GM12801 (cell line): Measurements from ENCODE around the gene RAP1A.

Experiments used
- TF ChIP-seq, protein P1 (sequence below): IDR thresholded peaks from one replicate; pipeline ENCODE4 v1.5.1; 2011; ENCODE audit warnings: control low read depth; ENCODE audit not compliant: insufficient read length; ENCODE audit errors: extremely low read depth

RAP1A gene

DNA sequence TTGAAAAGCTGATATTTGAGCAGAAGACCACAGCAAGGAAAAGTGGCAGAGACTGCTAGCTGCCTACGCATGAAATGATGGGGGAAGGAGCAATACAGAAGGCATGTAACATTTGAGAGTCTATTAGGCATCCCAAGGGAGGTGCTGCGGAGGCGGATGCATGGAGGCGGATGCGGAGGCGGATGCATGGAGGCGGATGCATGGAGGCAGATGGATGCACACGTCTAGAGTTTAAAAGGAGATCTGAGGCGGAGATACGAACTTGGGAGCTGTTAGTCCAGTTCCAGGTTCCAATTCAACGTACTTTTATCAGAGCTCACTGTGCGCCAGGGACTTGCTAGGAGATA, 135.4 kb downstream of the RAP1A start:
- TF ChIP-seq, protein P1, sequence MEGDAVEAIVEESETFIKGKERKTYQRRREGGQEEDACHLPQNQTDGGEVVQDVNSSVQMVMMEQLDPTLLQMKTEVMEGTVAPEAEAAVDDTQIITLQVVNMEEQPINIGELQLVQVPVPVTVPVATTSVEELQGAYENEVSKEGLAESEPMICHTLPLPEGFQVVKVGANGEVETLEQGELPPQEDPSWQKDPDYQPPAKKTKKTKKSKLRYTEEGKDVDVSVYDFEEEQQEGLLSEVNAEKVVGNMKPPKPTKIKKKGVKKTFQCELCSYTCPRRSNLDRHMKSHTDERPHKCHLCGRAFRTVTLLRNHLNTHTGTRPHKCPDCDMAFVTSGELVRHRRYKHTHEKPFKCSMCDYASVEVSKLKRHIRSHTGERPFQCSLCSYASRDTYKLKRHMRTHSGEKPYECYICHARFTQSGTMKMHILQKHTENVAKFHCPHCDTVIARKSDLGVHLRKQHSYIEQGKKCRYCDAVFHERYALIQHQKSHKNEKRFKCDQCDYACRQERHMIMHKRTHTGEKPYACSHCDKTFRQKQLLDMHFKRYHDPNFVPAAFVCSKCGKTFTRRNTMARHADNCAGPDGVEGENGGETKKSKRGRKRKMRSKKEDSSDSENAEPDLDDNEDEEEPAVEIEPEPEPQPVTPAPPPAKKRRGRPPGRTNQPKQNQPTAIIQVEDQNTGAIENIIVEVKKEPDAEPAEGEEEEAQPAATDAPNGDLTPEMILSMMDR = no peak

DNA sequence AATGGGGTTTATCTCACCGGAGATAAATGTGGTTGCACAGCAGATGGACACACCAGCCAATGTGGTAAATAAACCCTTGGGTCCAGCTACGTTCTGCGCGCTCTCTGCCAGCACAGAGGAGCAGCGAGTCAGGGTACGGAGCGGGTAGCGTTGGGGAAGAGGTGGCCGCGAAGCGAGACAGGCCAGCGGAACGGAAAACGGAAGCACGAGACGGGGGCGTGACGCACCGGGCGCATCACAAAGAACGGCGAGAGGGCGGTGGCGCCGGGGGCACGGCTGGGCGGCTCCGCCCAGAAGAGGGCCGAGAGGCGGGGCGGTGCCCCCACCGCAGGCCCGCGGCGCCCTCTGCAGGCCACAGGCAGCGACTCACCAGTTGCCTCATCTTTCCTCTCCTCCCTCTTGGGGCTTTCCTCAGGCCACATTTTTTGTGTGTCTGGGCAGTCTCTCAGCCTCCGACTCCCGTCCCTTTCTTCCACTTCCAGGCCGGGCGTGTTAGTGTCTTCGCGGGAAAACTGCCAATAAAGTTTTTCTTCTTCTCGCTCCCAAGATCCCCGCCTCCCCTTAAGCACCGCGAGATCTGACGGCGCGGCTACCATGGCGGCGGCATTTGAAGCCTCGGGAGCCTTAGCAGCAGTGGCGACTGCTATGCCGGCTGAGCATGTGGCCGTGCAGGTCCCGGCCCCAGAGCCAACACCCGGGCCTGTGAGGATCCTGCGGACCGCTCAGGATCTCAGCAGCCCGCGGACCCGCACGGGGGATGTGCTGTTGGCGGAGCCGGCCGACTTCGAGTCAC, 135.9 kb downstream of the RAP1A start, which contains the start of gene DDX20:
TSS of gene DDX20 (plus strand) at position 571 of the 793 bp plus-strand sequence. CDS start at position 595, 24 bp downstream.
- TF ChIP-seq, protein P1 = no peak

DNA sequence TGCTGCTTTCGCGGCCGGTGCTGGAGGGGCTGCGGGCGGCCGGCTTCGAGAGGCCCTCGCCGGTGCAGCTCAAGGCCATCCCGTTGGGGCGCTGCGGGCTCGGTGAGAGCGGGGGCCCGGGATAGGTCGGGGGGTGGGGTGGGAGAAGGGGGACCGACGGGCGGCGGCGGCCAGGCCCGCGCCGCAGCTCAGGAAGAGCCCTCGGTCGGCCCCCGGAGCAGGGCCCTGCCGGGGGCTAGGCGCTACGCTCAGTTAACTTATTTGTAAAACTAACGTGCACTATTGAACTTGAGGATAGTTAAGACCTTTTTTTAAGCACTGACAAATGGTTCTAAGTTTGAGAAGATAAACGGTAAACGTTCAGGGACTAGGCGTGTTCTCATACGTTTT, 136.5 kb downstream of the RAP1A start:
- TF ChIP-seq, protein P1 = no peak

DNA sequence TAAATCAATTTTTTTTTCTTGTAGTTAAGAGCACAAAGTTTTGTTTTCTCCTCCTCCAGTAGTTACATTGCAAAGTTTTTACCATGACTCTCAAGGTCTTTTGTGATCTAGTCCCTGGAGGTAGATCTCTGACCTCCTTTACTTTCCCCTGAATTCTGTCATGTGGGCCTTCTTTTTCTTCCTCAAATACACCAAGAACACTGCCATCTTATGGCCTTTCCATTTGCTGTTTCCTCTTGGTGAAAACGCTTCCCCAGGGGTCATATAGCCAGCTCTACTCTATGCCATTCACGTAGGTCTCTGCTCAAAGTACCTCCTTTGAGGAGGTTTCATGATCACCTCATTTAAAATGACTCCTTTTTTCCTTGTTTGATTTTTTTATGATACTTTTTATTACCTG, 138.8 kb downstream of the RAP1A start:
- TF ChIP-seq, protein P1 = no peak

DNA sequence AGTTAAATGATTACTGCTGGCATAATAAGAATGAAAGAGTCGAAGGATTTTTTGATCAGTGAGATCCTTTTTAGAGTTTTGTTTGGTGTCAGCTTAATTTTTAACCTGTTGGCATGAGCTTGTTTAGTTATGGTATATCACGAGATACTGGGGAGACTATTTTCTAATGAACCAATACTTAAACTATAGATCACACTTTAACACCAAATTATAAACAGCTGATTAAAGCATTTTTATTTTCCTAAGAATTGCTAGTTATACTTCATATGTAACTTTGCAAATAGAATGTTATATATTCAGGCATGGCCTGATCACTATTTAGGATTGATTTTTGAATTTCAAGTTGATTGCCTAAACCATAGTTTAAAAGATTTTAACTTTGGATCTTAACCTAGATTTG, 142.1 kb downstream of the RAP1A start:
- TF ChIP-seq, protein P1 = no peak

DNA sequence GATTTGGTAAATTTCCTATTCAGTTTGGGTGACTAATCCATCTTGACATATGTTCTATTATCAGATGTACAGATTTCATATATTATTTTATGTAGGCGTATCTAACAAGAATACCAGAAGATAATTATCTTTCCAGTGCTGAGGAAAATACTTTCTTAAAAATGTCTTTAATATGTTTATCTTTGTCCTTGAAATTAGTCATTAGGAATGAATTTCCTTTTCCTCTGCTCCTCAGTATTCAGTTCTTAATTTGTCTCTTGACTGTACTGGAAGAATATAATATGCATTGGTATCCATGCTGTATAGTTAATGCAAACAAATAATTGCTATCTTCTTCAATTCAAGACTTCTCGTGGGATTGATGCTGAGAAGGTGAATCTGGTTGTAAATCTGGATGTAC, 142.7 kb downstream of the RAP1A start:
- TF ChIP-seq, protein P1 = no peak
